GM19468 (cell line): ENCODE results near the gene DLGAP1.

Experiments
- ATAC-seq: cut with Tn5 transposase; IDR thresholded peaks from one replicate; pipeline ENCODE4 v1.9.1; 2021; ENCODE audit warnings: mild to moderate bottlenecking, moderate library complexity, moderate number of reproducible peaks; ENCODE audit not compliant: unreplicated experiment; ENCODE audit errors: extremely low read depth

Gene DLGAP1

DNA sequence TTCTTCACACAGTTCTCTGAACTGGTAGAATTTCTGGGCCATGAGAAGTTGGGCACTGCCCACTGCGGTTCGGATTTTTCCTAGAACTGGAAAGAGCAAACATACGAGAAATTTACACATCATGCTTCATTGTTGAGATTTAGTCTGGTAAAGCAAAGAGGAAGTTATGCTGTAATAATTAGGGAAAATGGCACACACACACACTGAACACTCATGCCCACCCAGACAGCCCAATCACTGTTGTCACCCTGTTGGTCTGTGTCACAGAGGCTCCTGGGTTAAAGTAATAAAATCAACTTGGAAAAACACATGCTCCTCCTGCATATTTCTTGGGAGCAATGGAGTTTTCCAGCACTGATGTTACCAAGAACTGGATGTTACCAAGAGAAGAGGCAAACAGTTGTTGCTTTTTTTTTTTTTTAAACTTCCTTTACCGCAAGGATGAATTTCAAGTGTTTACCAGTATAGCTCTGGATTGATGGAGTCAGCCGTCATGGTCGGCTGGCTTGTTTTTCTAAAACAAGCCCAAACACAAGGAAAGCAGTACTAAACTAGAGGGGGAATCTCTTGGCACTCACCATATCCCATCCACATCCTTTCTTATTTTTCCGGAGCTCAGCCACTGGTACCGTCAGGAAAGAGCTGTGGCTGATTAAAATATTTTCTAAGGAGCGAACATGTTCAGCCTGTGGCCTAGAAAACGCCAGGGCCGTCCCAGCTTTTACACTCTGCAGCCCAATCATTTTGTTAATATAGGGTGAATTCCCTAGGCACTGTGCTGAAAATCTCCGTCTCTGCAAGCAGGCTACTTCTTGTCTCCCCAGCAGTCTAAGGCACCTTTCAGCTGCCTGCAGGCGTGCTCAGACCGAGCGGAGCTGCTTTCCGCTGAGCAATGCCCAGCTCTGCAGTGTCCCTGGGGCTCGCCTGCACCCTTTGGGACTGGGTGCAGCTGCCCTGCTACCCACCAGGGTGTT is 946.2 kb downstream of the DLGAP1 start:
- ATAC-seq: no peak

DNA sequence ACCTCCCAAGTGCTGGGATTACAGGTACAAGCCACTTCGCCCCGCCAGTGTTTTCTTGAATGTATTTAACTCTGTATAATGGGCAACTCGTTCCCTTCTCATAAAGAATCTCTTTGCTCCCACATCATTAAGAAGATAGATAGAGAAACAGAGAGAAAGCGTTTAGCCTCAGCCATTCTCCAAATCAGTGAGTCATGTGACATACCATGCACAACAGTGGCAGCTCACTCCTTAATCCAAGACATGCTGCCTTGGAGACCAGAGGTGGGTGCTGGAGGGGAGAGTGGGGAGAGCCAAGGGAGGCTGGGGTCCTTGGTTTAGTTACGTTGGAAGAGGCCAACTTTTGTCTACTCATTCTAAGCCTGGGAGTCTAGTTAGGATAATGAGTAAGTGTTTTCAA is 950.5 kb downstream of the DLGAP1 start:
- ATAC-seq: no peak

DNA sequence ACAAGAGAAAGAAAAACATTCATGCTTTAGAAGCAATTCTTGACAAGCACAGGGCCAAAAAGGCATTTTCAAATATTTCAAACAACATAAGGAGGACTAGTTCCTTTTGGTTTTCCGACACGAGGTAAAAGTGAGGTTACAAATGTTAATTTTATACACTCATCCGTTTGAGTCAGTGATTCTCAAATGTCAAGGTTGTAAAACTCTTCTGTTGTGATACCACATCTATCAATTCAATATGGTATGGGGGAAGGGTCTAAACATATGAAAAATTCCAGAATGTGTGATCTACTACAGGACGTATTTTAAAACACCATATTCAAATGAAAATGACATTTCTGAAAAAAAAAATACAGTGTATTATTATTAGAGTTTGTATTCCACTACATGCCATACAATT is 952.5 kb downstream of the DLGAP1 start:
- ATAC-seq: no peak

GRCh38 chr18:3500016-3500415 is 955.1 kb downstream of the DLGAP1 start:
- no peak for ATAC-seq

GRCh38 chr18:3499501-3499900 is 955.6 kb downstream of the DLGAP1 start:
- ATAC-seq: no peak

DNA sequence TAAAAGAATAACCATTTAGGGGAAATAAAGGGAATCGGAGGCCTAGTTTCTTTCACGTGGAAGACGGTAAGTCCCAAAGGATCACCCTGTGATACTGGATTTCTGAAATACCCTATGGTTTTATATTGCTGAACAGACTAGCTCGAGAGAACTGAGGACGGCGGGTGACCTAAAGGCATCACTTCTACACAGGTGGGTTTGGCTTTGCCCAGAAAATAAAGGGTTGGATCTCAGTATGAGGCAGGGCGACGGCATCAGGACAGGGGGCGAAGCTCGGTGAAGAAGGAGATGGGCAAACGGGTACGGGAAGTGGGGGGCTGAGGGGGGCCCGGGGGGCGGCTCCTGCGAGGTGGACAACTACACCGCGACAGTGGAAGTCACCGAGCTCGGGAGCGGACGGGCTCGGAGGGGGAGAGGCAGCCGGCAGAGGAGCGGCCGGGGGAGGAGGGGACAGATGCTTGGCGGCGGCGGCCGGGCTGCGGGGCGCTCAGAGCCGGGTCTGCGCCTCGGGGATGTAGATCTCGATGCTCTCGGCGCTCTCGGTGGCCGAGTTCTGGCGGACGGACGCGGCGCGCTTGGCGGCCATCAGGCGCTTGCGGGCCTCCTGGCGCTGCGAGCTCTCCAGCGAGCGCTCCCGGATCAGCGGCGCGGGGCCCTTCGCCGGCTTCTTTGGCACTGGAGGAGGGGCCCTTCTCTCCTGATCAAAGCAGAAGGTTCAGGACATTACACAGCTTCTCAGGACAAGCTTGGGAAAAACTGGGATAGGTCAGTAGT is 956.2 kb downstream of the DLGAP1 start:
- ATAC-seq: no peak

GRCh38 chr18:3495691-3496430 is 959.2 kb downstream of the DLGAP1 start:
- no peak for ATAC-seq

- ATAC-seq: no peak
These were observed 960.5 kb downstream of the DLGAP1 start for GRCh38 chr18:3494569-3494968.

DNA sequence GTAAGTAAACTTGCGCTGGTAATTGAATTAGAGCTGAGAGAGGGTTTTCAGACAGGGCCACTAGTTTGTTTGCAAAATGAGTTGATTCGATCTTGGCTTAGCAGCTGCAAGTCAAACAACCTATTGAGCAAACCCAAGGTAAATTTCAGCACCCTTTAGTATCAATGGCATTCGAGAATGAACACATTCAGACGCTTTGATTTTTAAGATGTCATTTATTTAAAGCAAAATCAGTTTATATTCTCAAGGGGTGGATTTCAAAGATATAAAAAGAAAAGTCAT is 960.9 kb downstream of the DLGAP1 start:
- ATAC-seq: no peak

- ATAC-seq: no peak
These were observed 961.4 kb downstream of the DLGAP1 start for GRCh38 chr18:3493501-3494244.

DNA sequence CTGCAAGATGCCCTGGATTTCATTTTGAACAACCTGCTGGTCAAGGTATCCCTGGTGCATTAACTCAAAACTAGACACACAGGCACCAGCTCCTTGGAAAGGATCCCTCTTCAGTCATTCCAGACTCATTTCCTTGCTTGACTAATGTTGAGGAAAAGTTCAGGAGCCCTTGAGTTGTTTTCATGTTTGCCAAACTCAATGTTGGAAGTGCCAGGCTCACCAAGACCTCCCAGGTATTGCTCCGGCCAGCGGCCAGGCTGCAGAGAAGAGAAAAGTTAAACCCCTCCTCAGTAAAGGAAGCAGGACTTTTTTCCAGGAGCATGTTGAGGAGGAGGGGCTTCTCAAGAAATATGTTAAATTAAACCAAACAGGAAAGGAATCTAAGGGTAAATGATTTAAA is 962.4 kb downstream of the DLGAP1 start:
- no peak for ATAC-seq

- ATAC-seq: no peak
These were observed 963.0 kb downstream of the DLGAP1 start for GRCh38 chr18:3491981-3492555.

DNA sequence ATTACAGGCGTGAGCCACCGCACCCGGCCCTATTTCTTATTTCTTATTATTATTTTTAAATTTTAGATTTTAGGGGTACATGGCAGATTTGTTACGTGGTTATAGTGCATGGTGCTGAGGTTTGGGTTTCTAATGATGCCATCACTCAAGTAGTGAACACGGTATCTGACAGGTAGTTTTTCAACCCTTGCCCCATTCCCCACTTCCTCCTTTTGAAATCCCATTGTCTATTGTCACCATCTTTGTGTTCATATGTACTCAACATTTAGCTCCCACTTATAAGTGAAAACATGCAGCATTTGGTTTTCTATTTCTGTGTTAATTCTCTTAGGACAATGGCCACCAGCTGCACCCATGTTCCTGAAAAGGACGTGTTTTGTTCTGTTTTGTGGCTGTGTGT is 965.6 kb downstream of the DLGAP1 start:
- no peak for ATAC-seq

DNA sequence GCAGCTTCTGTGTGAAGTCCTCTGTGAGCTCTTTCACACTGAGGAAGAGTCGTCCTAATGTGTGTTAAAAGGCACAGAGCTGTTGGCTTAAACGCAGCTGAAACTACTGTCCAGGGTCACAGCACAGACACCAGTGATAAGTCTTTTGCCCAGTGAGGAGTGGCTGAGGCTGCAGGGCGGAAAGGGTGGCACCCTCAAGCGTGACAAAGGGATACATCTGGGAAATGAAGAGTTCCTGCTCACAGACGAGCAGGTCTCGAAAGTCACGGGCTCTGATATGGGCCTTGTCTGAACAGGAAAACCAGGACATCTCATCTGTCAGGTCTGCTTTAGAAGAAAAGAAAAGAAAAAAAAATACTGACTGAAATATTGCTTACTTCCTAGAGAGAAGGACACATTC is 968.6 kb downstream of the DLGAP1 start:
- ATAC-seq: no peak

GRCh38 chr18:3485153-3486149 is 969.7 kb downstream of the DLGAP1 start:
- no peak for ATAC-seq

- no peak for ATAC-seq
These were observed 972.8 kb downstream of the DLGAP1 start for GRCh38 chr18:3482258-3482657.

DNA sequence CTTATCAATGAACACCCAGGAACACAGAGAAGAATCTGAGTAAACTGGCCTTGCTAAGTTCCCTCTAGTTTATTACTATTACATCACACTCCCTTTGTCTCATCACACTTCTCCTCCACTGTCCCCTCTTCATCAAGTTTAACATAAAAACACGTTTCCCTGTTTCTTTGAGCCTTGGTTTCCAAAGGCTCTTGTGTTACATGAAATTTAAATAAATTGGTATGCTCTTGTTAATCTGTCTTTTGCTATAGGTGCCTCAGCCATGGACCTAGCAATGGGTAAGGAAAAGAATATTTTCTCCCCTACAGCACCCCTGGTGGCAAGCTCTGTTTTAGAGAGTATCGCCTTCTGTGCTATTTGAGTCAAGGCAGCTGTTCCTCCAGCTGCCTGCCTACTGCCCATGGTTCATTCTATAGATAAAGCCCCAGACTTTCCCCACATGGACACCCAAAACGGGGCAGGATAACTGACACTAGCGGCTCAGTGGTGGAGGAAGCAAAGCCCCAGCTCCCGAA is 973.4 kb downstream of the DLGAP1 start:
- ATAC-seq: no peak

DNA sequence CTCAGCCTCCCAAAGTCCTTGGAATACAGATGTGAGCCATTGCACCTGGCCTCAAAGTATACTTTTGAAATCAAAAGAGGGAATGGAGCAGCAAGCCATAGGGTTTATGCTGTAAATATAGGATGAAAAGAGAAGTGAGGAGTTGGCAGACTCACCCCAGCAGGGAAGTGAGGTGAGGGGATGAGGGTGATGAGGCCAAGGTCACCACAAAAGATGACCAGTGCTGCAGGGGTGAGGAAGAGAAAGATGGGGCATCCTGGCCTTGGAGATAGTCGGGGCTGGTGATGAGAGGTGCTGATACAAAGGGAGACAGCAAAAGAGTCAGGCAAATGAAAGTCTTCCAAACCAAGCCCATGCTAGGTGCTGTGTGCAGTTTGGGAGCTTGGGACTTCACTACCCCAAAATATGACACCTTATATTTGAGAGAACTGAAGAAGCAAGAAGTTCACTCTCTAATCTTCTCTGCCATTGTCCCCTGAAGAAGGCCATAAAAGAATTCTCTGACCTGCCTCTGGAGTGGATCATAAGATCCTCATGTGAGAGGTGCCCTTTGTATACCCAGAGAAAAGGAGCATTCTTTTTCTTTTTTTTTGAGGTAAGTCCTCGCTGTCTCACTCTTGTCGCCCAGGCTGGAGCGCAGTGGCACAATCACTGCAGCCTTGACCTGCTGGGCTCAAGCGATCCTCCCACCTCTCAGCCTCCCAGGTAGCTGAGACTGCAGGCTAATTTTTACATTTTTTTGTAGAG is 974.1 kb downstream of the DLGAP1 start:
- no peak for ATAC-seq
